ENCODE results near the gene NFILZ. TPM values are rescaled to one million over a fixed set of nuclear protein-coding genes. Genes with fewer than 3 reads are reported as not detected.
A peak's percentile ranks its signal among the peaks of the same experiment; 100 is the strongest.

The NFILZ gene
- total RNA-seq, 2 experiments from 2014 or later, result not detected

GRCh38 chr19:8605514-8605913 lies 24.9 kb upstream of the NFILZ start:
- H3K4me1 Mint-ChIP-seq, result peaks cover 14% of the 10 kb centered on the region

GRCh38 chr19:8607386-8607785 lies 23.0 kb upstream of the NFILZ start:
- Mint-ChIP-seq H3K4me3 (no peak overlapping the region), H3K27ac (peak overlapping the region; percentile 4), H3K27me3 (peaks cover 8% of the 10 kb centered on the region), H3K4me1 (peaks cover 16% of the 10 kb centered on the region), H3K36me3 (no peaks in the 10 kb centered on the region), H3K9me3 (peaks cover 1% of the 10 kb centered on the region)
- DNase-seq, result no peak
- no peak for ATAC-seq (ENCODE audit: low read depth)
- POLR2A ChIA-PET, result interaction anchor here (0.6 to 0.7 kb wide), 2 partner anchors 26 to 96 kb away, joined by 4 read pairs; no protein-coding TSS in a partner anchor

More at GRCh38 chr19:8605514-8605913, 24.9 kb upstream of the NFILZ start:
- no peak for ATAC-seq (ENCODE audit: low read depth)
- Mint-ChIP-seq H3K4me3 (no peak overlapping the region), H3K27ac (no peak overlapping the region), H3K27me3 (peaks cover 7% of the 10 kb centered on the region), H3K9me3 (peaks cover 1% of the 10 kb centered on the region), H3K36me3 (no peaks in the 10 kb centered on the region)
- no peak for DNase-seq
- POLR2A ChIA-PET, result no interaction called here

GRCh38 chr19:8608941-8609278 lies 21.5 kb upstream of the NFILZ start:
- ATAC-seq (ENCODE audit: low read depth) (no peak), DNase-seq (no peak)
- Mint-ChIP-seq H3K36me3 (no peaks in the 10 kb centered on the region), H3K4me3 (peak overlapping the region; percentile 48), H3K27ac (no peak overlapping the region), H3K4me1 (peaks cover 21% of the 10 kb centered on the region), H3K9me3 (peaks cover 1% of the 10 kb centered on the region), H3K27me3 (peaks cover 12% of the 10 kb centered on the region)
- POLR2A ChIA-PET, result no interaction called here

GRCh38 chr19:8609279-8610040 lies 21.0 kb upstream of the NFILZ start:
- H3K4me1 Mint-ChIP-seq, result peaks cover 21% of the 10 kb centered on the region
- ATAC-seq (ENCODE audit: low read depth), result peak; percentile 43
- peak overlapping the region; percentile 89 for H3K4me3 Mint-ChIP-seq
- H3K27me3 Mint-ChIP-seq, result peaks cover 12% of the 10 kb centered on the region
- DNase-seq, result no peak
- H3K9me3 Mint-ChIP-seq, result peaks cover 1% of the 10 kb centered on the region
- POLR2A ChIA-PET, result no interaction called here
- no peaks in the 10 kb centered on the region for H3K36me3 Mint-ChIP-seq
- peak overlapping the region; percentile 39 for H3K27ac Mint-ChIP-seq

GRCh38 chr19:8610041-8610935 lies 20.1 kb upstream of the NFILZ start, which contains the start of gene ADAMTS10:
TSS of gene ADAMTS10 (minus strand) at chr19:8610715. CDS start at chr19:8605710, 5,005 bp downstream.
- peak; percentile 34 for ATAC-seq (ENCODE audit: low read depth)
- Mint-ChIP-seq H3K9me3 (no peaks in the 10 kb centered on the region), H3K36me3 (no peaks in the 10 kb centered on the region), H3K4me3 (peak within 1 kb of the TSS; percentile 89), H3K4me1 (peaks cover 24% of the 10 kb centered on the region), H3K27me3 (peaks cover 12% of the 10 kb centered on the region), H3K27ac (peak within 1 kb of the TSS; percentile 39)
- peak; percentile 58 for DNase-seq
- POLR2A ChIA-PET, result no interaction called here

- Mint-ChIP-seq H3K9me3 (no peaks in the 10 kb centered on the region), H3K27me3 (peaks cover 15% of the 10 kb centered on the region), H3K36me3 (no peaks in the 10 kb centered on the region), H3K27ac (no peak overlapping the region), H3K4me1 (peaks cover 27% of the 10 kb centered on the region), H3K4me3 (no peak overlapping the region)
- POLR2A ChIA-PET, result no interaction called here
- no peak for ATAC-seq (ENCODE audit: low read depth)
- DNase-seq, result no peak
These were observed 19.5 kb upstream of the NFILZ start for GRCh38 chr19:8610936-8611300.

- no peaks in the 10 kb centered on the region for H3K36me3 Mint-ChIP-seq
- peaks cover 16% of the 10 kb centered on the region for H3K27me3 Mint-ChIP-seq
- H3K9me3 Mint-ChIP-seq, result no peaks in the 10 kb centered on the region
- ATAC-seq (ENCODE audit: low read depth) (no peak), DNase-seq (peak; percentile 37)
- H3K4me3 Mint-ChIP-seq, result peak overlapping the region; percentile 32
- H3K4me1 Mint-ChIP-seq, result peaks cover 27% of the 10 kb centered on the region
- no peak overlapping the region for H3K27ac Mint-ChIP-seq
- POLR2A ChIA-PET, result no interaction called here
These were observed 19.0 kb upstream of the NFILZ start for GRCh38 chr19:8611391-8611876.

GRCh38 chr19:8611877-8612806 lies 18.3 kb upstream of the NFILZ start:
- DNase-seq (no peak), ATAC-seq (ENCODE audit: low read depth) (no peak)
- peaks cover 16% of the 10 kb centered on the region for H3K27me3 Mint-ChIP-seq
- peaks cover 27% of the 10 kb centered on the region for H3K4me1 Mint-ChIP-seq
- no peak overlapping the region for H3K27ac Mint-ChIP-seq
- no peak overlapping the region for H3K4me3 Mint-ChIP-seq
- POLR2A ChIA-PET, result interaction anchor here (0.7 kb wide), 1 partner anchor 21 kb away, joined by 5 read pairs; no protein-coding TSS in a partner anchor
- no peaks in the 10 kb centered on the region for H3K36me3 Mint-ChIP-seq
- no peaks in the 10 kb centered on the region for H3K9me3 Mint-ChIP-seq

- peaks cover 16% of the 10 kb centered on the region for H3K27me3 Mint-ChIP-seq
- no peak overlapping the region for H3K4me3 Mint-ChIP-seq
- H3K36me3 Mint-ChIP-seq, result no peaks in the 10 kb centered on the region
- no peak overlapping the region for H3K27ac Mint-ChIP-seq
- POLR2A ChIA-PET, result no interaction called here
- peaks cover 27% of the 10 kb centered on the region for H3K4me1 Mint-ChIP-seq
- DNase-seq (no peak), ATAC-seq (ENCODE audit: low read depth) (no peak)
- no peaks in the 10 kb centered on the region for H3K9me3 Mint-ChIP-seq
These were observed 17.6 kb upstream of the NFILZ start for GRCh38 chr19:8612807-8613171.

GRCh38 chr19:8614455-8614854 lies 16.0 kb upstream of the NFILZ start:
- Mint-ChIP-seq H3K9me3 (no peaks in the 10 kb centered on the region), H3K27me3 (peaks cover 16% of the 10 kb centered on the region), H3K4me1 (peaks cover 20% of the 10 kb centered on the region), H3K4me3 (no peak overlapping the region), H3K27ac (no peak overlapping the region), H3K36me3 (no peaks in the 10 kb centered on the region)
- ATAC-seq (ENCODE audit: low read depth), result no peak
- no peak for DNase-seq
- POLR2A ChIA-PET, result no interaction called here

- H3K27me3 Mint-ChIP-seq, result peaks cover 11% of the 10 kb centered on the region
- no peak overlapping the region for H3K4me3 Mint-ChIP-seq
- DNase-seq (no peak), ATAC-seq (ENCODE audit: low read depth) (no peak)
- H3K9me3 Mint-ChIP-seq, result no peaks in the 10 kb centered on the region
- H3K27ac Mint-ChIP-seq, result no peak overlapping the region
- H3K4me1 Mint-ChIP-seq, result peaks cover 16% of the 10 kb centered on the region
- POLR2A ChIA-PET, result no interaction called here
- no peaks in the 10 kb centered on the region for H3K36me3 Mint-ChIP-seq
These were observed 15.4 kb upstream of the NFILZ start for GRCh38 chr19:8615024-8615423.

- H3K4me3 Mint-ChIP-seq, result peak overlapping the region; percentile 28
- H3K4me1 Mint-ChIP-seq, result peaks cover 13% of the 10 kb centered on the region
- peaks cover 9% of the 10 kb centered on the region for H3K27me3 Mint-ChIP-seq
- no peak overlapping the region for H3K27ac Mint-ChIP-seq
- no peaks in the 10 kb centered on the region for H3K36me3 Mint-ChIP-seq
- DNase-seq, result peak; percentile 71
- POLR2A ChIA-PET, result interaction anchor here (0.7 kb wide), 1 partner anchor 47 kb away, joined by 3 read pairs; no protein-coding TSS in a partner anchor
- ATAC-seq (ENCODE audit: low read depth), result no peak
- no peaks in the 10 kb centered on the region for H3K9me3 Mint-ChIP-seq
These were observed 14.4 kb upstream of the NFILZ start for GRCh38 chr19:8615813-8616596.

Data from activated naive CD8-positive, alpha-beta T cell treated with anti-CD3 and anti-CD28 coated beads, Interleukin-2, amount 10 ng/mL, durations not matched to agents 7 days and 5 days (primary cell).